Fibroblast of mammary gland (primary cell): ENCODE measurements around the gene DEPDC1B.

Experiments used
- DNase-seq: peaks from one replicate; pipeline ENCODE4 v3.0.0-alpha.2; 2010; ENCODE audit warnings: low read depth
- H3K4me3 ChIP-seq: 2 replicates; pipeline ENCODE4 v1.5.1; 2011; ENCODE audit warnings: low read depth, mild to moderate bottlenecking, low read length, moderate library complexity; ENCODE audit not compliant: control insufficient read depth
- CTCF ChIP-seq: conservative IDR thresholded peaks from 2 replicates; pipeline ENCODE4 v1.5.1; 2011; ENCODE audit warnings: low read depth, low read length, inconsistent platforms; ENCODE audit not compliant: control insufficient read depth, insufficient read depth

DEPDC1B gene

DNA sequence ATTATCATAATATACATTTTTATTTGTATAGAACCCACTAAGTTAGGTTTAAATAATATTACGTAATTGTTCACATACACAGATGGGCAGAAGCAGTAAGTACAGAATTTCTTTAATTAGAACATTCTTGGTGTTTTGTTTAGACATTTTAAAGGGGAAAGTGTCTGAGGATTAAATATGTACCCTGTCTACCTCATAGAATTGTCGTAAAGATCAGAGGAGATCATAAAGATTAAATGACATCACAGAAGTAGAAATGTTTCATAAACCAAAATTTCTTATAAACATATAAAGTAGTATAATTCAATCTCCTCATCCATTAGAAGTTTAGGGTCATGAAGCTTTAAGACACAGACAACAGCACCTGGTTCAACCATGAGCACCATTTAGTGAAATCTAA lies 20.1 kb downstream of the DEPDC1B start:
- no peak for TF ChIP-seq CTCF
- DNase-seq, result no peak
- H3K4me3 ChIP-seq, result no peak overlapping the region

DNA sequence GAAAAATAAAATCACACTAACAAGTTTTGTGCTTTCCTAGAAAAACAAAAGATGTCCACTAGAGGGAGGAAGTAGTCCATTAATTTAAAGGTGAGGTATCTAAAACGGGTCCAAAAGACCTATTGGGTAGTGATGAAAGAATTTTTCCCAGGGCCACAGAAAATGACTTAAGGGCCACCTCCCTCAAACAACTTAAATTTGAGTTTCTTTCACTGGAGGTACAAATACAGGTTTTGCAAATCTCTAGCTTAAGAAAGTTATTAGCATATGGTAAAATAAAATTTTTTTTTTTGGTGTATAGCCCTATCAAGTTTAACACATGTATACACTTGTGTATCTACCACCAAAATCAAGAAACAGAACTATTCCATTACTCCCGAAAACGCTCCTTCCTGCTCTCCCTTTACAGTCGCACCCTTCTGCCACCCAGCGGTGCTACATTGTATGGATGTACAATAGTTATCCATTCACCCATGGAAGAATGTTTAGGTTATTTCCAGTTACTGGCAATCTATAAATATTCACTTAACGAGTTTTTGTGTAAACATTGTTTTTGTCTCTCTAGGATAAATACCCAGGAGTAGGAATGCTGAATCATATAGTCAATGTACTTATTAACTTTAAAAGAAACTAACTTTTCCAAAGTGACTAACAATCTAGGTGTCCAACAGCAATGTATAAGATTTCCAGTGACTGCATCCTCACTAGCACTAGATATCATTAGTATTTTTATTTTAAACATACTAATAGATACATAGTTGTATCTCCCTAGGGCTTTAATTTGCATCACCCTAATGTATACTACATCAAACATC lies 21.9 kb downstream of the DEPDC1B start:
- H3K4me3 ChIP-seq, result no peak overlapping the region
- TF ChIP-seq CTCF, result peak; percentile 52
- peak; percentile 73 for DNase-seq

DNA sequence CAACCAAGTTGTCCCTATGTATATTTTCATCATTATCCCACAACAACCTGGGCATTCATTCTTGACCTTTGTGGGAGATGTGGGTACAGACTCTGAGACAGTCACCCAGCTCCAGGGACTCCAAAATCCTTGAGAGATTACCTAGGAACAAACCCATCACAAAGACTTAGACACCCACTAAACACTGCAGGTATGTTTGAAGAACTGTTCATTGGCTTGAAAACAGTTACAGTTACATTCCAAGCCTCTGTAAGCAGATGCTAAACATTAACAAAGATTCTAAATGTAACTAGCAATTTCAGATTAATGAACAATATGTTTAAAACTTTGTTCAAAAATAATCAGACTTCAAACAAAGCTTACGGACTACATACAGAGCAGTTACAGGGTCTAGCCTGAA lies 24.7 kb downstream of the DEPDC1B start:
- no peak for TF ChIP-seq CTCF
- no peak overlapping the region for H3K4me3 ChIP-seq
- DNase-seq, result no peak

DNA sequence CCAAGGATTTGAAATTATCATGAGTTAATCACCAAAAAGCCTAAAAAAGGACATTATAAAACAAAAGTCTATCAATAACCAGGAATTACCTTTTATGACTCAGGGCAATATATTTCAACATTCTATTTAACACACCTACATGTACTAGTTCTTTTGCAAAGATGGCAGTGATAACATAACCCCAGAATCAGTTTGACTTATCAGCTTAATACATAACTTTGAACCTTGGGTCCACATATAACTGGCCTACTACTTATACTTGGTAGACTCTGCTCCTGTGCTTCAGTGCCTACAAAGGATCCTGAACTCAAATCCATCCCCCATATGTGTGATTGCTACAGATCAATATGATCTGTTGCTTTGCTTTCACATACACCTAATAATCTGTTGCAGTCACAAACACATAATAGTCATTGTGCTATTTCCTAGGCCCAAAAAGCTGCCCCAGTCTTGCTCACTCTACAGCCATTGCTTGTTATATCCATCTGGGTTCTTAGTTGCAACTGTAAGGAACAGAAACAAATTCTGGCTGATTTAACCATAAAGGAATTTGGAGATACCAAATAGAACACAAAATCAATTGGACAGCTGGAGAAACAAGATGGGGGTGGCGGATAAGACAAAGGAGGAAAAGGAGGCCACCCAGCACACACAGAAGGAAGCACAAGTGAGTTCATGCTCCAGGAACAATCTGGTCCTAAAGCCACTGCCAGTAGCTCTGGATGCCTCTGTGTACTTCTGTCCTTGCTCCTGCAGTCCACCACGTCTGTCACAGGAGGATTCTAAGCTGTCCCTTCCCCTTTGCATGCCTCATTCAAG lies 25.5 kb downstream of the DEPDC1B start:
- DNase-seq, result no peak
- H3K4me3 ChIP-seq, result no peak overlapping the region
- no peak for TF ChIP-seq CTCF

- H3K4me3 ChIP-seq, result no peak overlapping the region
- no peak for DNase-seq
- no peak for TF ChIP-seq CTCF
Measured at GRCh38 chr5:60673334-60673733, 26.6 kb downstream of the DEPDC1B start.

DNA sequence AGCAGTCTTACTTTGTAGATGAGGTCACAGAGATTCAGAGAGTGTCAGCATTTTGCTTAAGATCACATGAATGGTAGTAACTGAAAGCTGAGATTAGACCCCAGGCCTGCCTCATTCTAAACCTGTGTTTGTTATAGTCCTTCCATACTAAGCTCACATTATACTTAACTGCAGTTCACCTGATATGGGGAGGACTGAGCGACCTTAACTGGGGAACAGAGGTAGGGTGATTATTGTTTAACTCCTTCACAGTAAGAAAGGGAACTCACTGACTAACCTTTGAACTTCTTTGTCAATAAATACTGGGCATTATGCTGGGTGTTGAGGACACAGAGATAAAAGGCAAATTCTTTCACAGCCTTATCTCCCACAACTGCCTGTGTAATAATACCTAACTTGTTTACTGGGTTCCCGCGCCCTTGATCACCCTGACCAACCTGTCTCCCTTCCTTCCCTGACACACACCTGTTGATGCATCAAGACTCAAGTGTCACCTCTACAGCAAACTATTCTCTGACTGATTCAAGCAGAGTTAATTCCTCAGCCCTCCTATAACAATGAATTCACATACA lies 27.2 kb downstream of the DEPDC1B start:
- H3K4me3 ChIP-seq, result no peak overlapping the region
- no peak for DNase-seq
- TF ChIP-seq CTCF, result no peak
